Measurements from ENCODE around the gene DOCK3. TPM values are rescaled to one million over a fixed set of nuclear protein-coding genes. Genes with fewer than 3 reads are reported as not detected.

DOCK3 gene
- total RNA-seq, 2 donors from 2014 or later, result 0.02 to 0.32 TPM

DNA sequence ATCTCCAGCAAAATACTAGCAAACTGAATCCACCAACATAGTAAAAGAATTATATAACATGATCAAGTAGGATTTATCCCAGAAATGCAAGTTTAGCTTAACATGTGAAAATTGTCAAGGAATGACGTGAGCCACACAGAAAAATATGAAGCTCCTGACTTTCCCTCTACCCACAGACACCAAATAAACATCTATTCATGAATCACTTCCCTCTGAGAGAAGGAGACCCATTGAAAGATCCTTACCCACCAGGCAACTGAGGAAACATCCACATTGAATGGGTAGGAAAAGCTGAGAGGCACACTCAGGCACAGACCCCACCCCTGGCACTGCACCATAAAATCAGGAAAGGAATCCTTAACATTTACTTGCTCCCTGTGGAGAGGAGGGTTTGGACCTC lies 608.2 kb downstream of the DOCK3 start:
- no peak overlapping the region for H3K27ac ChIP-seq
- H3K9ac ChIP-seq (ENCODE audit: low read depth in 2 of 2, low read length in 2 of 2), result no peak overlapping the region
- intact Hi-C loops (cut with DNase I), result no loop called here
- no peak overlapping the region for H3K4me3 ChIP-seq
- H3K4me1 ChIP-seq, result no peaks in the 10 kb centered on the region
- no peaks in the 10 kb centered on the region for H3K27me3 ChIP-seq
- no peak for TF ChIP-seq CTCF (IDR thresholded peaks at IDR 0.05)
- no peak for DNase-seq
- no peaks in the 10 kb centered on the region for H3K36me3 ChIP-seq
- H3K9me3 ChIP-seq, result no peaks in the 10 kb centered on the region

DNA sequence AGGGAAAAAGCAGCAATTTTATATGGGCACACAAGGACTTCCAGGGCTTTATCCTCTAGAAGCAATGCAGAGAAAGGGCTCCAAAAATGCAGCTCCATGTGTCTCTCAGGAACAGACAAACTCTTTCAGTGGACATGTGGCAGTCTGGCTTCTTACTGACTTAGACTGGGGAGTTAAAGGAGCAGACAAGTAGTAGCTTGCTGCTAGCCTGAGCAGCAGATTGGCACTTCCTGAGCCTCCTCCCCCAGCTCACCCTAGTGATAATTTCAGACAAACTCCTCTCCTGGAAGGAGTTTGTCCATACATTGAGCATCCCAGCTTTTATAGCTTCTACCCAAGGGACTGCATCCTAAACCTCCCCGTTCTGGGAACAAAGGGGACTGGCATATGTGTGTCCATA lies 608.7 kb downstream of the DOCK3 start:
- H3K27ac ChIP-seq, result no peak overlapping the region
- no peaks in the 10 kb centered on the region for H3K4me1 ChIP-seq
- H3K9me3 ChIP-seq, result no peaks in the 10 kb centered on the region
- no peaks in the 10 kb centered on the region for H3K27me3 ChIP-seq
- TF ChIP-seq CTCF (IDR thresholded peaks at IDR 0.05), result no peak
- no peaks in the 10 kb centered on the region for H3K36me3 ChIP-seq
- intact Hi-C loops (cut with DNase I), result no loop called here
- DNase-seq, result no peak
- H3K4me3 ChIP-seq, result no peak overlapping the region
- H3K9ac ChIP-seq (ENCODE audit: low read depth in 2 of 2, low read length in 2 of 2), result no peak overlapping the region

DNA sequence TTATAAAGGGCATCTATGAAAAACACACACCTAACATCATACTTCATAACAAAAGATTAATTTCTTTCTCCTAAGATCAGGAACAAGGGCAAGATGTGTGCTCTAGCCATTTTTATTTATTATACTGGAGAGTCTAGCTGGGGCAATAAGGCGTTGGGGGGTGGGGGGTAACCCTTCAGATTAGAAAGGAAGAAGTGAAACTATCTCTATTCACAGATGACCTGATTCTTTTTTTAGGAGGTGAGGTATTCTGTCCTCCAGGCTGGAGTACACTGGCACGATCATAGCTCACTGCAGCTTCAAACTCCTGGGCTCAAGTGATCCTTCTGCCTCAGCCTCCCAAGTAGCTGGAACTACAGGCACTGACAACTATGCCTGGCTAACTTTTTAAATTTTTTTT lies 620.9 kb downstream of the DOCK3 start:
- Histone ChIP-seq H3K9ac (ENCODE audit: low read depth in 2 of 2, low read length in 2 of 2) (no peak overlapping the region), H3K4me3 (no peak overlapping the region), H3K27ac (no peak overlapping the region), H3K4me1 (no peaks in the 10 kb centered on the region), H3K36me3 (no peaks in the 10 kb centered on the region), H3K9me3 (no peaks in the 10 kb centered on the region), H3K27me3 (no peaks in the 10 kb centered on the region)
- DNase-seq, result no peak
- TF ChIP-seq CTCF (IDR thresholded peaks at IDR 0.05), result no peak
- intact Hi-C loops (cut with DNase I), result no loop called here

GRCh38 chr3:51297333-51297732 lies 622.6 kb downstream of the DOCK3 start:
- Histone ChIP-seq H3K36me3 (no peaks in the 10 kb centered on the region), H3K4me1 (no peaks in the 10 kb centered on the region), H3K4me3 (no peak overlapping the region), H3K27ac (no peak overlapping the region), H3K9me3 (no peaks in the 10 kb centered on the region), H3K9ac (ENCODE audit: low read depth in 2 of 2, low read length in 2 of 2) (no peak overlapping the region), H3K27me3 (no peaks in the 10 kb centered on the region)
- DNase-seq, result no peak
- intact Hi-C loops (cut with DNase I), result no loop called here
- TF ChIP-seq CTCF (IDR thresholded peaks at IDR 0.05), result no peak

DNA sequence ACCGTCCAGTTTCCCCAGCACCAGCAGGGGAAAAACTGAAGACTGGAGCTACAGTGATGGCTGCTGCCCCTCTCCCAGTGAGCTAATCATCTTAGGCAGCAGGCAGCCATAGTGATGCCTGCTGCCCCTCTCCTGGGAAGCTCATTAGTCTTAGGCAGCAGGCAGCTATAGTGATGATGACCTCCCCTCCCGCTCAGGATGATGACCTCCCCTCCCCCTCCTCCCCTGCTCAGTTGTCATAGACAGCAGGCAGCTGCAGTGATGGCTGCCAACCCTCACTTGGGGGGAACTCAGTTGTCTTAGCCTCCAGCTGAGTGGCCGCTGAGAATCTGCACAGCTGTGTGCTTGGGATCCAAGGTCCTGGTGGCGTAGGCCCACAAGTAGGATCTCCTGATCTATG lies 629.5 kb downstream of the DOCK3 start:
- Histone ChIP-seq H3K9ac (ENCODE audit: low read depth in 2 of 2, low read length in 2 of 2) (no peak overlapping the region), H3K27ac (no peak overlapping the region), H3K4me1 (no peaks in the 10 kb centered on the region), H3K9me3 (no peaks in the 10 kb centered on the region), H3K36me3 (no peaks in the 10 kb centered on the region), H3K4me3 (no peak overlapping the region), H3K27me3 (no peaks in the 10 kb centered on the region)
- DNase-seq, result no peak
- intact Hi-C loops (cut with DNase I), result no loop called here
- TF ChIP-seq CTCF (IDR thresholded peaks at IDR 0.05), result no peak

GRCh38 chr3:51306093-51306492 lies 631.4 kb downstream of the DOCK3 start:
- no peaks in the 10 kb centered on the region for H3K36me3 ChIP-seq
- H3K4me3 ChIP-seq, result no peak overlapping the region
- no peak overlapping the region for H3K27ac ChIP-seq
- no peak for TF ChIP-seq CTCF (IDR thresholded peaks at IDR 0.05)
- no peak overlapping the region for H3K9ac ChIP-seq (ENCODE audit: low read depth in 2 of 2, low read length in 2 of 2)
- intact Hi-C loops (cut with DNase I), result no loop called here
- DNase-seq, result no peak
- H3K27me3 ChIP-seq, result no peaks in the 10 kb centered on the region
- no peaks in the 10 kb centered on the region for H3K4me1 ChIP-seq
- H3K9me3 ChIP-seq, result no peaks in the 10 kb centered on the region
